Pulmonary artery endothelial cell (primary cell): Measurements from ENCODE around the gene CSNK1G1. TPM values are rescaled to one million over a fixed set of nuclear protein-coding genes. Genes with fewer than 3 reads are reported as not detected.
A peak's percentile ranks its signal among the peaks of the same experiment; 100 is the strongest.
"Not testable (repeated sequence)": the region's sequence is repeated elsewhere in the genome, so short reads cannot be mapped to it uniquely, and the experiment has no call there.

Experiments used
- DNase-seq: peaks from one replicate; pipeline ENCODE4 v3.0.0-alpha.2; 2011; ENCODE audit warnings: low read depth, low spot score
- total RNA-seq: library from RNA; depleted of rRNA; stranded (reverse); fragments of >200 nt; gene quantifications from 2 replicates; pipeline ENCODE4 v1.2.3, GENCODE V29; 2014

Gene CSNK1G1
- 21.2 and 35.3 TPM in 2 replicates for total RNA-seq

DNA sequence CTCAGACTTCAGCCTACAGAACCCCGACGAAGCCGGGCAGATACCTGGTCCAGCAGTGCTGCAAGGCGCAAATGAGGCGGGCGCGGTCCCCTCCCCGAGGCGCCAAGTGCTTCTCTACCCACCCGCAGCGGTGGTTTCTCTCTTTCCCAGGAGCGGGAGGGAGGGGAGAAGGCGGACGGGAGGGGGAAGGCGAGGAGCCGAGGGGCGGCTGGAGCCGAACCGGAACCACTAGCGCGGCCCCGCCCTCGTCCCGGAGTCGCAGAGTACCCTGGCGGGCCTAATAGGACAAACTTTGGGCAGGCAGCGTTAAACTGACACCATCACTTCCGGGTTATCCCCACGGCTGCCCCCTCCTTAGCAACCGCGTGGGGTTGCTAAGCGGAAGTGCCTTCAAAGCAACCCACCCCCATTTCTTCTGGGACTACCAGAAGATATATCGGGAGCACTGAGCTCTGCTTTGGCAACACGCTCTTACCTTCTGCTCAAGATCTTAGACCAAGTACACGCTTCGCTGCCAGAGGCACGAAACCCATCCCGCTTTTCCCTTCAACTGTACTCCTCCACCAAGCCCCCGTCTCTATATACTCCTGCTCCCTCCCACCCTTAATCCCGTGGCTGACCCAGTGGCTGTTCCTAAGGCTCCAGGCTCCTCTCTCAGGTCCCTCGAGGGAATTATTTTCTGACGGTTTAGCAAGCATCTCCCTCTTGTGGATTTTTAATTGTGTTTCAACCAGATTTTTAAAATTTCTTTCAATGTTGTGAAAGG, at the start of gene CSNK1G1:
Gene CSNK1G1 (minus strand): TSS at position 230 of the 766 bp plus-strand sequence. CDS start 55,674 bp downstream, outside the sequence.
- peak; percentile 94 for DNase-seq

DNA sequence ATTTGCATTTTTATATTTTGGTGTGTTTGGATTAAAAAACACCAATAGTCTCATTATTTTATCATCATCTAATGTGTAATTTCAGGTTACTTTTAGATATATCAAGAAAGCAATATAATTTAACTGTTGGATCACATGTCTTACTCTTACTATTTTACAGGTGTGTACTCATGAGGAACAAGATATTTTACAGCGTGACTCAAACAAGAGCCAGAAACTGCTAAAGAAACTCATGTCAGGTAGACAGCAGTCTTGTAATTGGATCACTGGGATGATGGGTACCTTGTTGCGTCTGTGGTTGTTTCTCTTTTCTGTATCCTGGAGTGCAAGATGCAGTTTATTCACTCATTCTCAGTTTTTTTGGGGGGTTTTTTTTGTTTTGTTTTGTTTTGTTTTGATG, 44.6 kb upstream of the CSNK1G1 start:
- no peak for DNase-seq

DNA sequence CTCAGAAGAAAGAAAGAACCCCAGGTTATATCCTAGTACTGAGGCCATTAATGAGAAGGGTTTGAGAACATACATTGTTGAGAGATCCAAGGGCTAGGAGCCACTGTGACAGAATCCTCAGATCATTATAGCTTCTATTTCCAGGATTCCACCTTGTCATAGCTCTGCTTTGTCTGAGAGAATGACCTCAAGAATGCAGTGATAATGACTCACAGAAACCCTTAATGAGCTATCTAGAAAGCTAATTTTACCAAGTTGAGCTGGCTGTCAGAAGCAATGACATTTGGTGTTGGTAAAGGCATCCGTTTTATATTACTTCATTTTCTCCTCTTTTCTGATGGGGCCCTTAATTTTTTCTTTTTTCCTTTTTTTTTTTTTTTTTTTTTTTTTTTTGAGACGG, 42.6 kb upstream of the CSNK1G1 start:
- DNase-seq = no peak

DNA sequence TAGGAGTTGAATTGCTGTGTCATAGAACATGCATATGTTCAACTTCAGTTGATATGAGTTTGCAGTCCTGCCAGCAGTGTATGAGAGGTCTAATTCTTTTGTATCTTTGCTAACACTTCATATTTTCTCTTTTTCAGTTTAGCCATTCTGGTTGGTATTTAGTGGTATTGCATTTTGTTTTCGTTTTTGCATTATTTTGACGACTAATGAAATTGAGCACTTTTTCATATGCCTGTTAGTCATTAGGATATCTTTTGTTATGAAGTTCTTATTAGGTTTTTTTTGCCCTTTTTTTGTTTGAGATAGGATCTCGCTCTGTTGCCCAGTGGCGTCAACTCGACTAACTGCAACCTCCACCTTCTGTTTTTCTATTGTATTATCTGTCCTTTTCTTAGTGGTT, 40.8 kb upstream of the CSNK1G1 start:
- DNase-seq = no peak

DNA sequence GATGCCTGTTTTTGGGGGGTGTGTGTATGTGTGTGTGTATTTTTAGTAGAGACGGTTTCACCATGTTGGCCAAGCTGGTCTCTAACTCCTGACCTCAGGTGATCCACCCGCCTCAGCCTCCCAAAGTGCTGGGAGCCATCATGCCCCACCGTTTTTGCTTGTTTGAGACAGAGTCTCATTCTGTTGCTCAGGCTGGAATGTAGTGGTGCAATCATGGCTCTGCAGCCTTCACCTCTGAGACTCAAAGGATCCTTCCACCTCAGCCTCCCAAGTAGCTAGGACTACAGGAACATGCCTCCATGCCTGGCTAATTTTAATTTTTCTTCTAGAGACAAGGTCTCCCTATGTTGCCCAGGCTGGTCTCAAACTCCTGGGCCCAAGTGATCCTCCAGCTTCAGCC, 36.5 kb upstream of the CSNK1G1 start:
- not testable (repeated sequence) for DNase-seq

DNA sequence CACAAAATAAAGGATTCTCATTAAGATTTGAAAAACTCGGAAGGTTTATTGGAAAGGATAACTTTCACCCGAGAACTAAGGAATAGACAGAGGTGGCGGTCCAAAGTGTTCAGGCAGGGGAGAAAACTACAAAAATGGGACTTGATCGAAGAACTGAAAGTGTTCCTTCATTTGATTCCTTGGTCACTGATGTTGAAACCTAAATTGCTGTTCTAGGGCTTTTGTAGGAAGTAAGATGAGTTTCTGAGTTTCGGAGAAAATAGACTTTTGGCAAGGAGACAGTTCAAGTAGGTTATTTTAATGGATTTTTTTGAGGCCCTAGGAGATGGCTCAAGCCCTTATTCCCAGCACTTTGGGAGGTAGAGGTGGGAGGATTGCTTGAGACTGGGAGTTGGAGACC, 33.1 kb upstream of the CSNK1G1 start:
- no peak for DNase-seq

DNA sequence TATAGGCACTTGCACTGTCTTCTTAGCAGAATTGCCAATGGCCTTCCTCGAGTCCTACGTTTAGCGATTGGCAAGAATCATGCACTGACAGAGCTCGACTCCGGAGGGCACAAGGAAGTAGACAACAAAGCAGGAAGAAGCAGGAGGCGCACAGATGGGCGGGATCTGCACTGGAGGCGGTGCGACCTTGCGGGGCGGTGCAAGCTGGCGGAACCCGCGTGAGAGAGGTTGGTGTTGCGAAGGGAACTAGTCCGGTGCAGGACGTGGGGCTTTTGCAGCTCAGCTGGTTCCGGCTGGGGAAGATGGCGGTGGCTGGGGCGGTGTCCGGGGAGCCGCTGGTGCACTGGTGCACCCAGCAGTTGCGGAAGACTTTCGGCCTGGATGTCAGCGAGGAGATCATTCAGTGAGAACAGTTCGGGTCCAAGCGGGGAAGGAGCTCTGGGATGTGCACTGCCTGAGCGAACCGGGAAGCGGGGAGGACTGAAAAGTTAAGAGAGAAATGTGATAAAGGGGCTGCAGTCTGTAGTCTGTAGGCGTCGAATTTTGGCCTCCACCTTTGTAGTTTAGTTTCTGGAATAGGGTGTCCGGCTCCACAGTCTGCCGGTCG, 31.7 kb upstream of the CSNK1G1 start, which contains the start of gene TRIP4:
Gene TRIP4 (plus strand): TSS at position 275 of the 607 bp plus-strand sequence. CDS start 28 bp downstream, at position 303.
- DNase-seq = peak; percentile 92

DNA sequence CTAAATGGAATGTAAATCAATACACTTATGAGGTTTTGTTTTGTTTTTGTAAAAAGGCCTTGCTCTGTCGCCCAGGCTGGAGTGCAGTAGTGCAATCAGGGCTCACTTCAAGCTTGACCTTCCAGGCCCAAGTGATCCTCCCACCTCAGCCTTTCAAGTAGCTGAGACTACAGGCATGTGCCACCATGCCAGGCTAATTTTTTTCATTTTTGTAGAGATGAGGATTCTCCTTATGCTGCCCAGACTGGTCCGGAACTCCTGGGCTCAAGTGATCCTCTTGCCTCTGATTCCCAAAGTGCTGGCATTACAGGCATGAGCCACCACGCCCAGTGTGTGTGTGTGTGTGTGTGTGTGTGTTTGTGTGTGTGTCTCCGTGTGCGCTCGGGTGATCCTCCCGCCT, 30.3 kb upstream of the CSNK1G1 start:
- no peak for DNase-seq

DNA sequence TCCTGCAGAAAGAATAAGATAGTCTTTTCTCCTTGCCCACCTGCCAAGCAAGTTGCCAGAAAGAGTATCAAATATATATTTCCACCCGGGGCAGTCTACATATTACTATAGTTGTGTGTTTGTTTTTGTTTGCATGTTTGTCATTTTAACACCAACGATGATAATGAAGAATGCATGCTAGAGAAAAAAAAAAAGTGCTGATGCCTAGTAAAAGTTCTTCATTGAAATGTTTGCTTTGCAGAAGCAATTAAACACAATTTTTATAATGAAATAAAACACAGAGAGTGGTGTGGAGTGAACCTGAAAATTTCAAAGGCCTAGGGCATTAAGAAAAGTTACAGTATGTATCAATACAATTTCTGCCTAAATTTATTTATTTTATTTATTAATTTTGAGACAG, 27.8 kb upstream of the CSNK1G1 start:
- DNase-seq = no peak

DNA sequence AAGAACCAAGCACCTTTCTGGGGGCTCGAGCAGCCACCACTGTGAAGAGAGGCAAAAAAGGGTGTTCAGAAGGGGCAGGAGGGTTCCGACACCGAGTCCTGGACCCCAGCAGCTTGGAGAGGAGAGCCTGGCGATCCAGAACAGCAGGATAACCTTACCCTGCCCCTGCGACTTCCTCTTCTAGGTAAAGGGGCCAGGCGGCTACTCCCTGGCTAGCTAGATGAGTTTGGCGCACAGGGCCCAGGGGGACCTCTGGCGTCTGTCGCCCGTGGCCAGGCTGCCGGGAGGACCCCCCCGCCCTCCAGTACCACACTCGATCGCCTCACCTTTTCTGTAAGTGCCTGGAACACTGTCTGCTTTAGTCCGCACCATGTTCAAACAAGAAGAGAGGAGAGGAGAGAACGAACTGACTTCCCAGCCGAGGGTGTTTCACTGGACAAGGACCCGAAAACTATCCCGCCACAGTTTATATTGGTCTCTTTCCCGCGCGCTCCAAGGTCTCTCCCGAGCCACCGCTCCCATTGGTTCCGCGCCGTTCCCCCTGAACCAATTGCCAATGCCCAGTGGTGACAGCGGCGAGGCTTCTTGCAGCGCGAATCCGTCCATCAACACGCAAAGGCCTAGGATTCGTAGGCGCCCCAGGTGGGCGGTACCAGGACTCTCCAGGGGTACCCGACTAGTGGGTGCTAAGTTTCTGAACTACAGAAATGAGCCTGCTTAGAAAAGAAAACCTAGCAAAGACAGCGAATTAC, 25.2 kb upstream of the CSNK1G1 start, which contains the start of gene PCLAF:
Gene PCLAF (minus strand): TSS at position 442 of the 752 bp plus-strand sequence. CDS start 70 bp downstream, at position 372.
- DNase-seq = peak; percentile 85

DNA sequence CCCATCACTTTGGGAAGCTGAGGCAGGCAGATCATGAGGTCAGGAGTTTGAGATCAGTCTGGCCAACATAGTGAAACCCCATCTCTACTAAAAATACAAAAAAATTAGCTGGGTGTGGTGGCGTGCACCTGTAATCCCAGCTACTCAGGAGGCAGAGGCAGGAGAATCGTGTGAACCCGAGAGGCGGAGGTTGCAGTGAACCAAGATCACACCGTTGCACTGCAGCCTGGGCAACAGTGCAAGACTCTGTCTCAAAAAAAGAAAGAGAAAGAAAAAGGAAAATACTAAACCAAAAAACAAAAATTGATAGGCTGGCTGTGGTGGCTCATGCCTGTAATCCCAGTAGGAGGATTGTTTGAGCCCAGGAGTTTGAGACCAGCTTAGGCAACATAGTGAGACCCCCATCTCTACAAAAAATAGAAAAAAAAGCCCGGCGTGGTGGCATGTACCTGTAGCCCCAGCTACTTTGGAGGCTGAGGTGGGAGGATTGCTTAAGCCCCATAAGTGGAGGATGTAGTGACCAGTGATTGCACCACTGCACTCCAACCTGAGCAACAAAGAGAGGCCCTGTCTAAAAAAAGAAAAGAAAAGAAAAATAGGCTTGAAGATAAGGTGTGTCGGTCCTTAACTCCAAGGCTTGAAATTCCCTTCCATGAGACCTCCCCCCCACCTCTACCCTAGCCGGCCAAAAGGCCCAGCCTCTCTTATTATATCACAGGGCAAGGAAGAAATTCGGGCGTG, 24.3 kb upstream of the CSNK1G1 start:
- not testable (repeated sequence) for DNase-seq

DNA sequence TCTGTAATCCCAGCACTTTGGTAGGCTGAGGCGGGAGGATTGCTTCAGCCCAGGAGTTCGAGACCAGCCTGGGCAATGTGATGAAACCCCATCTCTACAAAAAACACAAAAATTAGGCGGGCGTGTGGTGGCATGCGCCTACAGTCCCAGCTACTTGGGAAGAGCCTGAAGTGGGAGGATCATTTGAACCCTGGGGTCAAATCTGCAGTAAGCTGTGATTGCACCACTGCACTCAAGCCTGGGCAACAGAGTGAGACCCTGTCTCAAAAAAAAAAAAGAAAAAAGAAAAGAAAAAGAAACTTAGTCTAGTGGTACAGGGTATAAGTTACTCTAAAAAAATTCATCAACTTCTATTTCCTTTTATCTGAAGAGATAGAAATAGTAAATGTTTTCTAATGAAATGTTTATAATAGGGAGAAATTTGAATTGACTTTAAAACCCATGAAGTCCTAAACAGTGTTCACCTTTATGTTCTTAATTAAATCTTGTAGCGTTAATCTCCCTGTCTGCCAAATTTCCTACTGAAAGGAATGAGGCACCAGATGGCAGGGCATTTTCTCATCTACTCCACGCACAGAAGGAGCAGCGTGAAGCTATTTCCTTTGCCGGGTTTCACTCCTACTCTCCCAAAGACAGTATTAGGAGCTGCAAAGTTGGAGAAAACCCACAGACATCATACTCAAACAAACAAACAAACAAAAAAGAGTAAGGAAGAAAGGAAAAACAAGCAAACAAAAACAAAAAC, 23.4 kb upstream of the CSNK1G1 start:
- no peak for DNase-seq

DNA sequence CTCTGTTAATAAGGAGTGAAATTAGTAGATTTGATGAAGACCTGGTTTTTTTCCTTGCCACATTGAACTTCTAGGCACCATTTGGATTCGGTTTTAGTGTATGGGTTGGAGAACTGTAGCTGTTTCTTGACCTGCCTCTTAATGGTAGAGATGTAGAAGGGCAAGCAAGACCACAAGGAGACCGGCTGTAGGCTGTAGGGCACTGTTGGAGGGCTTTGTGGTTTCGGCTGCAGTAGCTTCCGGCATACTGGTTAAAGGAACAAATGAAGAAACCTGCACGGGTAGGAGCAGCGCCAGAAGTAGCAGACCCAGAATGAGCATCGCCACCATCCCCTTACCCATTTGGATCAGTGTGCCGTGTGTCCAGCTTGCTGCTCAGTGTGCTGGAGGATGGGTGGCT, 17.4 kb upstream of the CSNK1G1 start:
- DNase-seq = no peak

DNA sequence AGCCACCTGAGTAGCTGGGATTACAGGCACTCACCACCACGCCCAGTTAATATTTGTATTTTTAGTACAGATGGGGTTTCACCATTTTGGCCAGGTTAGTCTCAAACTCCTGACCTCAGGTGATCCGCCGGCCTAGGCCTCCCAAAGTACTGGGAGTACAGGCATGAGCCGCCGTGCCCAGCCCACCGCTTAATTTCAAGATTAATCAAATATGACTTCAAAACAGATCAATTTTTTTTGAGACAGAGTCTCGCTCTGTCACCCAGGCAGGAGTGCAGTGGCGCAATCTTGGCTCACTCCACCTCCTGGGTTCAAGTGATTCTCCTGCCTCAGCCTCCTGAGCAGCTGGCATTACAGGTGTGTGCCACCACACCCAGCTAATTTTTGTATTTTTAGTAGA, 15.4 kb upstream of the CSNK1G1 start:
- DNase-seq = not testable (repeated sequence)

DNA sequence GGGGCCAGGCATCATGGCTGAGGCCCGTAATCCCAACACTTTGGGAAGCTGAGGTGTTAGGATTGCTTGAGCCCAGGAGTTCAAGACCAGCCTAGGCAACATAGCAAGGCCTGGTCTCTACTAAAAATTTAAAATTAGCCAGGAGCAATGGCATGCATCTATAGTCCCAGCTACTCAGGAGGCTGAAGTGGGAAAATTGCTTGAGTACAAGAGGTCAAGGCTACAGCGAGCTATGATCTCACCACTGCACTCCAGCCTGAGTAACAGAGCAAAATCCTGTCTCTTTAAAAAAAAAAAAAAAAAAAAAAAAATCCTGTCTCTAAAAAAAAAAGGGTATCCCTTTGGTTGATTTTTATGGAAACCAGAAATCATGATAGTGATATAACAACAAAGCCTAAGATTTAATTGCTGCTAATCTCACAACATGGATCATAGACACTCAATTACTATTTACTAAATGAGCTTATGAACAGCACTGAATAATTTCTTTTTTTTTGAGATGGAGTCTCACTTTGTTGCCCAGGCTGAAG, 13.2 kb upstream of the CSNK1G1 start:
- DNase-seq = no peak

DNA sequence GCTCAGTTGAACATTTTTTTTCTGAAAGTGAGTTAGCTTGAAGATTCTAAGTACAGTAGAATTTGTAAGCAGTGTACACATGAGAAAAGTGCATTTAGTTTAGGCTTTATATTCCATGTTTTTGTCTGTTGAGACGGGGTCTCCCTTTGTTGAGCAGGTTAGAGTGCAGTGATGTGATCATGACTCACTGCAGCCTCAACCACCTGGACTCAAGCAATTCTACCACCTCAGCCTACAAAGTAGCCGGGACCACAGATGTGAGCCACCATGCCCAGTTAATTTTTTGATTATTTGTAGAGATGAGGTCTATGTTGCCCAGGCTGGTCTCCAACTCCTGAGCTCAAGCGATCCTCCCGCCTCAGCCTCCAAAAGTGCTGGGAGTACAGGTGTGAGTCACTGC, 5.3 kb upstream of the CSNK1G1 start:
- DNase-seq = no peak

DNA sequence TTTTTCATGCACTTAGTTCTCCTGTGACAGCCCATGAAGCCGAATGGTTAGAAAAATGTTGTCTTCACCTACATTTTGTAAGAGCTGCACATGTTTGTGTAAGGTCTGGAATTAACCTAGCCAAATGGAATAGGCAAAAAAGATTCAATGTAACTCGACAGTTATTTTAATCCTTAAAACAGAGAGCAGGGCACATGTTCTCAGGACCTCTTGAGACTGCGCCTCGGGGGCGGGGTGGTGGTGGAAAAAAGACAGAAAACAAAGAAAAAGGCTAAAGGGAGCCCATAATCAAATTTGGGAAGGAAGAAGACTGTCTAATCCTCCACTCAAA, 702 bp upstream of the CSNK1G1 start:
- DNase-seq = no peak

DNA sequence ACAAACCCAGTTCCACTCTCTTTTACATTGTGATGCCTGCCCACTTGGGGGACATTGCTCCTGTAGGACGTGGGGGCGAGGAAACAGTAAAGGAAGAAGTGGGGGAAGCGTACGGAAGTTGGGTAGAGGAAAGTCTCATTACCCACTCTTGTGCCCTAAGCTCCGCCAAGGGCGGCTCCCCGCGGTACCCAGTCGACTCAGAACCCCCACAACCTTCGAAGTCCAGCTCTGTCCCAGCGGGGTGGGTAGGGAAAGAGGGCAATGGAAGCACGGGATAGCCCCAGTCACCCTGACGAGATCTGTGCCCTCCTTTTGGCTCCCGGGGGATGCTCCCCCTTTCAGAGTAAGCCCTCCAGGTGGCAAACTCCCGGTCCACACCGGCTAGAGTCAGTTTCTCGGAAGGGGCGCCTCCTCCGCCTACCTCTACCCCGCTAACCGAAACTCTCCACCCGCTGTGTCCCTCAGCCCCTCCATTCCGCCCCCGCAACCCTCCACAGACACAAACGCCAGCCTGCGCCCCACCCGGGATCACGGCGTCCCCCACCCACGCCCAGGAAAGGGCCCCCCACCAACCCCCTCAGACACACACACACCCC, 527 bp downstream of the CSNK1G1 start:
- no peak for DNase-seq

DNA sequence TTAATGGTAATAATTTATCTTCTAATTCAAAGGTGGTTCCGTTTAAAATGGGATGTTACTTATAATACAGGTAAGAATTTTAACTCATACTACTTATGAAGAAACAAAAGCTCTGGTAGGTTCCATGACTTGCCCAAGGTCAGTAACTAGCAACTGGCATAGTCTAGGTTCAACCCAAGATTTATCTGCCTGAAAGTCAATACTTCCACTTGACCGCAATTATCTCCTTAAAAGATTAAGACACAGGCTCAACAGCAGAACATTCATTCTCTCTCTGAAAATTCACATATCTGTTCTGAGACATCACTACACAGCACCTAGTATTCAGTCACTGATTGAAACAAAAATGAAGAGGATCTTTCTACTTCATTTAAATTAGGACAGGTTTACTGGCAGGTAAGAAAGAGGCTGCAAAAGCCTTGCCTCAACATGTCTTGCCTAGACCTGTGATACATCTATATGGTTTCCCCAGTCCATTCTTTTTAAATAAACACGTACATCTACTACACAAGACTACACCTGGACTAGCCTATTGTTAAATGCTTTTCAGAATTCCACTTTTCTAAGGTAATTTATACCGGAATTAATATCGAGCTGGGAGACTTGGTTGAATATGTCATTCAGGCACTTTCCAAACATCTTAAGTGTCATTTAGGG, 1.2 kb downstream of the CSNK1G1 start:
- DNase-seq = no peak

DNA sequence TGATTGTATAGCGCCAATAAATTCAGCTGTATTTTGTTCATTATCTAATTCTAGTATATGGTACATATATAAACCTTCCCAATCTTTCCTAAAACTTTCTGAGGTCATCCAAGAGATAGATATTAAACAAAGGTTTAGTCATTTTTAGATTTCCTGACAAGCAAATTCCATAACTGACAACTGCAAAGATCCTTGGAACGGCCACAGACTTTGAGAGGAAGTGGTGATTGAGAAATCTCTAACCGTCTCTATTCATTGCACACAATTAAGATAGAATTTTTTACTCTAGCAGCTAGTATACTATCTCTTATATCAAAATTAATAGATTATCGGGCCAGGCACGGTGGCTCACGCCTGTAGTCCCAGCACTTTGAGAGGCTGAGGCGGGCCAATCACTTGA, 4.7 kb downstream of the CSNK1G1 start:
- no peak for DNase-seq
